ENCODE data around the gene ADRA2B. TPM values are rescaled to one million over a fixed set of nuclear protein-coding genes. Genes with fewer than 3 reads are reported as not detected.
"Not testable (repeated sequence)": the region's sequence is repeated elsewhere in the genome, so short reads cannot be mapped to it uniquely, and the experiment has no call there.

ADRA2B gene
- polyA plus RNA-seq (ENCODE audit: insufficient read length in 10 of 10) = 1 to 10 TPM; 1.9 to 3.8 (median 3.0) TPM
- long read RNA-seq, donor 1, partial matches to known transcripts = 0 of 2 reads
- long read RNA-seq, donor 1, other reads (novel, unspliced or antisense) = 0 of 2 reads
- long read RNA-seq, donor 2 = 0 reads
- long read RNA-seq, donor 3 = 0 reads
- long read RNA-seq, donor 4 = 0 reads
- long read RNA-seq, donor 5, transcript ADRA2B-201 (1 exons, 3,371 nt) = major isoform, 5 of 5 reads
- long read RNA-seq, donor 5, partial matches to known transcripts = 0 of 5 reads
- long read RNA-seq, donor 5, other reads (novel, unspliced or antisense) = 0 of 5 reads
- long read RNA-seq, donor 6, partial matches to known transcripts = 0 of 3 reads
- long read RNA-seq, donor 6, other reads (novel, unspliced or antisense) = 0 of 3 reads
- long read RNA-seq, donor 7 = 0 reads
- long read RNA-seq, donor 8, partial matches to known transcripts = 0 of 4 reads
- long read RNA-seq, donor 8, other reads (novel, unspliced or antisense) = 0 of 4 reads
- long read RNA-seq, donor 9 = 0 reads

DNA sequence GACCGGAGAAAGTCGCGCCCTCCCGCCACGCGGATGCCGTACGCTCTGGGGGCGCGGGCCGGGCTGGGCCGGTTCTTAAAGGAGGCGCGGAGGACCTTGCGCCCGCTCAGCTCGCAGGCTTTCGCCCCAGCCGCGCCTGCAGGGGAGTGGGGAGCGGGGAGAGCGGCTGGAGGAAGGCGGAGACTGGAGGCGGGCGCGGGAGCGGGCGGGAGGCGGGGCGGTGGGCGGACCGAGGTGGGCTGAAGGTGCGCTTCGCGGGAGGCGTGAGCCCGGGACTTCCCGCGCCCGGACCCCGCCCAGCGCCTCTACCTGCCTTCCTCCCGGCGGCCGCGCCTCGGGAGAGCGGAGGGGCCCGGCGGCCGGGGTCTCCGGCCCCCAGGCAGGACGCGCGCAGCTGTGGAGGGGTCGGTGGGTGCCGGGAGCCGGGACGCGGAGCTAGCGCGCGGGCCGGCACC is at the start of gene ADRA2B:
ADRA2B (minus strand) TSS at position 148 of the 455 bp plus-strand sequence. CDS start 422 bp downstream, outside the sequence.
- DNase-seq = peak in 2 of 3 donors; percentile 59 to 86

DNA sequence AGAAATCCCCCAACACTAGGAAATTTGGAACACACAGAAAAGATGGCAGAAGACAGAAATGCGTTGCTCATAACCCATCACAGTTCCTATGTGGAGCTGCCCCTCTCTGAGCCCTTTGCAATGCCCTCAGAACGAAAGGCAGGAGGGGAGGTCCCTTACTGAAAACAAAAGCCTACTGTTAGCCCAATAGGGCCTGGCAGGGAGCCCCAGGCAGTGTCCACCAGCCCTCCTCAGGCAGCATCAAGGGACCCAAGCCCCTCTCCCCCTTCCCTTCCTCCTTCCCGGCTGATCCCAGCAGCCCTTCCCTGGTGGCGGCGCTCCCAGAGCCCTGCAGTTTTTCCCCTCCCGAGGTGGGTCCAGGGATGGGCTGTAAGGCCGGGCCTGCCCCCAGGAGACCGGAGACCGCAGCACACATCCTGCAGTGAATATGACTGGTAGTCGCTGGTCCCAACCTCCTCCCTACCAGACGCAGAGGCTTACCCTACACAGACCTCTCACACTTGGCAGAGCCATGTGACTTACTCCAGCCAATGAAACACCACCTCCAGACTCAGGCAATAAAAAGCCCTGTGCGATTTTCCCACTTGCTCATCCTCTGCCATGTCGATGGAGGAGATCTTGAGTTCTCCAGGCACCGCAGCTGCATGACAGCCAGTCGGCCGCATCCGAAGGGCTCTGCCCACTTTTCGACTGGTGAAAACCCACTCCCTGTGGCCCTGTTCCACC is 48.3 kb upstream of the ADRA2B start:
- DNase-seq = no peak

DNA sequence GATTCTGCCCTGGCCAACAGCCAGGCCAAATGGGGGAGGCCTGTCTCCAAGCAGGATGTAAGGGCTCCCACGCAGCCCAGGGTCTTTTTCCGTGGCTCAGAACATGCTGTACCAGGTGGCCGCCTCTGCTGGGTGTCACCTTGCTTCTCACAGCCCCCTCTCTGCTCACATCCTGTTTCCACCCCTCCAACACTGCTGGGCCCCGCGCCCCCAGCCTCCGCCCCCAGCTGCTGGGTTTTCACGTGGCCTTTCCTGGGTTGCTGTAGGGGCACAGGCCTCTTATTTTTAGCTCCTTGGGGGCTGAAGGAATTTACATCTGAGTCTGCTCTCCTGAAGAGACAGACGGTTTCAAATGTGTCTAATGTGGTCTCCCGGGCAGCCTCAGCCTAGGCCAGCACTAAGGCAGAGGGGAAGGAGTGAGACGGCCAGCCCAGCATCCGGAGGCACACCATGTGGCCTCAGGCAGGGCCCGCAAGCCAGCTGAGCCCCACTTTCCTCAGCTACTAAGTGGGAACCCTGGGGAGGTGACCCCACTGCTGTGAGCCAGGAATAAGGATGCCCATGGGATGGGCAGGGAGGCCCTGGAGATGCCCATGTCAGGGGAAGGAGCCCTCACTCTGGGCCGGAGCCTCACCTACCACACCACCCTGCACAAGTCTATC is 47.5 kb upstream of the ADRA2B start:
- DNase-seq = peak in 1 of 3 donors; percentile 62

DNA sequence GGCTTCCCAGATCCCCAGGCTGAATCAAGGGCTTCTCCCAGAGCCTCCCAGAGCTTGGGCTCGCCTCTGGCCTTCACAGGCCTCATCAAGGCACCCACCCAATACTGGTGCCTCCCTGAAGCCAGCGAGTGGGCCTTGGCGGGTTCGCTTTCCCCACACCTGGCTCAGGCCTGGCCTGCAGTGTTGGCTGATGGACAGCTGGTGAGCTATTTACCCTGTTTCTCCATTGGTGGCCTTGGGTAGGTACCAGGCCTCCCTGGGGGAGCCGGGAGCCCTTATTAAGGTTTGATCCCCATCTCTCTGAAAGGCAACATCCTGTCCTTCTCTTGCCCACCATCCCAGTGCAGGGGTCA is 47.0 kb upstream of the ADRA2B start:
- no peak for DNase-seq

DNA sequence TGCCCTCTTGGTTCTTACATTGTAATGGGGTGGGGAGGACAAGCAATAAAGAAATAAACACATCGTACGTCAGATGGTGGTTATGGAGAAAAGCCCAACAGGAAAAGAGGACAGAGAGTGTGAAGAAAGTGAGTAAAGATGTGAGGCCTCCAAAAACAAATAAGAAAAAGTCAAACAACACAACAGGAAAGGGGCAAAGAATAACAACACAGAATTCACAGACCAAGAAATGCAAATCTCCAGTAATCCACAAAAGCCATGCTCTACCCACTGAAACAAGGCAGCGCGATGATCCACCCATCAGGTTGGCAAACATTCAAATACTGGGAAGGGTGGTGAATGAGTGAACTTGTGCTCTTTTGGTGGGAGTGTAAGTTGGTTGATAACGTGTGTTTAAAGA is 45.5 kb upstream of the ADRA2B start:
- no peak for DNase-seq

DNA sequence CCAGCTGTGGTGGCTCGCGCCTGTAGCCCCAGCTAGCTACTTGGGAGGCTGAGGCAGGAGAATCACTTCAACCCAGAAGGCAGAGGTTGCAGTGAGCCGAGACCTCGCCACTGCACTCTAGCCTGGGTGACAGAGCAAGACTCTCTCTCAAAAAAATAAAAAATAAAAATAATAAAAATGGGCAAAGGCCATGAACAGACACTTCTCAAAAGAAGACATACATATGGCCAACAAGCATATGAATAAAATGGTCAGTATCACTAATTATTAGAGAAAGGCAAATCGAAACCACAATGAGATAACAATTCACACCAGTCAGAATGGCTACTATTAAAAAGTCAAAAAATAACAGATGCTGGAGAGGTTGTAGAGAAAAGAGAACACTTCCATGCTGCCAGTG is 44.0 kb upstream of the ADRA2B start:
- not testable (repeated sequence) for DNase-seq

DNA sequence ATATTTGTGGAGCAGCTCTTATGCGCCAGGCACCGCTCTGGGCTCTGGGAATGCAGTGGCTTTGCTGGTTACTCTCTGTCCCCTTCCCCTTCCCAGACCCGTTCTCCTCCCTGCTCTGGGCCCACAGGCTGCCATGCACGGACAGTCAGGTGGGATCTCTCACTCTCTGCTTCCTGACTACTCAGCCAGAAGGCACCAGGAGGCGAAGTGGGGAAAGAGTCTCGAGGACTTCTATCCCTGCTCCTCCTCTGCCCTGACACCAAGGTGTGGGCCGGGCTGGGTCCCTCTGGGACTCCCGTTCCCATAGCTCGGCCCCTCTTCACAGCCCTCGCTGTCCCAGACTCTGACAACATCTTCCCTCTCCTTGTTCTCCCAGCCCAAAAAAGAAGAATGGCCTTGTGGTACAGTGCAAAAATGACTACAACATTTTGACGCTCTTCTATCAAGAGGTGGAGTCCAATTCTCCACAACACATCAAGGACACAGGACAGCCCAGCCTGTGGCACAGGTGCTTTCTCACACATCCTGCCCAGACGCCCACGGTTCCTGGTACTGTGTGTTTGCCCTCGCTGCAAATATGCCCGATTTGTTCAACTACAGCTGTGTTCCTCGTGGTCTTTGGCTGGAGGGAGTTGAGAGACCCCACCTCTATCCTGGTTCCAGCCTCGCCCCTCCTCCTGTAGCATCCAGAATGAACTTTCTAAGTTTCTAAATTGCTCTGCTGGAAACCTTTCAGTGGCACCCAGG is 42.9 kb upstream of the ADRA2B start:
- DNase-seq = no peak

DNA sequence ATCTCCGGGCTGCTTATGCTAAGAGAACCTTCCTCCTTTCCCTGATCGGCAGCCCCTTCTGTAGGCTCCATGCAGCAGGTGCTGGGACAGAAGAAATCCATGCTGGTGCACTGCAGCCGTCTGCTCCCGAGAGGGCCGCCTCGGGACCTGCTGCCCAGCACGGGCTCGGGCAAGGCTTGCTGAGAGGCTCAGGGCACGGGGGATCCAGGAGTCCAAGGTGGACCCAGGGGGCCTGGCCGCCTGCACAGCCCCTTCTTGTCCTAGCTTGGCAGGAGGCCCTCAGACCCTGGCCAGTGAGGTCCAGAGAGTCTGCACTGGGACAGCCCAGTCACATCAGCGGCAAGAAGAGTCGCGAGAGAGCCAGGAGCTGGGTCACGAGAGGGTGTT is 42.2 kb upstream of the ADRA2B start:
- DNase-seq = no peak

DNA sequence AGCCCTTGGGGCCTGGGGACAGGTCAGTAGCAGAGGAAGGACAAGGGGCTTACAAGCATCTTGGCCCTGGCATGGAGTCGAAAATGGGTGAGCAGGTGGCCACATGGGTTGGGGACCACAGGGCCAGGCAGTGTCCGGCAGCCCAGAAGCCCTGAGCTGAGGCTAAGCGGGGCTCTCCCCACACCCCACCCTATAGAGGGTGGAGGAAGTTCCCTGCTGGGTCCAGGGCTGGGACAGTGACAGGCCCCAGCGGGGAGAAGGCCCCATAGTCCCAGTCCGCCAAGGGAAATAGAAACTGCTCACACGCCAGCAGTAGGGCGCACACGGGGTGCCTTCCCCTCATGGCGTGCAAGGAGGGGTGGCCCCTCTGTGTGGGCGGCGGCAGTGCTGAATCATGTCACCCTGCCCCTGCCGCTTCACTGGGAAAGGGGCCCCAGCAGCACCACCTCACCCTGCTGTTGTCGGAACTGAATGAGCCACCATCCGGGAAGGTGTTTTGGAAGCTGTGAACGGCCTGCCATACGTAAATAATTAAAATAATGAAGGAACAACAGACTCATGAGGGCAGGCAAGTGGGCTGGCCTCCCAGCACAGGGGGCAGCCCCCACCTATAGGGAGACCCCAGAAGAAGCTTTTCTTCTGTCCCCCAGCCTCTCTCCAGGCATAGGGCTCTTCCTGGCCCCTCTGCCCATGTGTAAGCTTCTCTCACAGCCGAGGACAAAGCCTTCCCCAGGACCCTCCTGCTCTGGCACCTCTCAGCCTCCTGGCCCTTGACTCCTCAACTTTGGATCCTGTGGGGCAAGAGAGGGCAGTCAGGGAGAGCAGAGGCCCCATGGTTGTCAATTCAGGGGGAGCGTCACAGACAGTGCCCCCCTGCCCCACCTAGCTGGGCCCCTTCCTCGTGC is 41.5 kb upstream of the ADRA2B start:
- no peak for DNase-seq

DNA sequence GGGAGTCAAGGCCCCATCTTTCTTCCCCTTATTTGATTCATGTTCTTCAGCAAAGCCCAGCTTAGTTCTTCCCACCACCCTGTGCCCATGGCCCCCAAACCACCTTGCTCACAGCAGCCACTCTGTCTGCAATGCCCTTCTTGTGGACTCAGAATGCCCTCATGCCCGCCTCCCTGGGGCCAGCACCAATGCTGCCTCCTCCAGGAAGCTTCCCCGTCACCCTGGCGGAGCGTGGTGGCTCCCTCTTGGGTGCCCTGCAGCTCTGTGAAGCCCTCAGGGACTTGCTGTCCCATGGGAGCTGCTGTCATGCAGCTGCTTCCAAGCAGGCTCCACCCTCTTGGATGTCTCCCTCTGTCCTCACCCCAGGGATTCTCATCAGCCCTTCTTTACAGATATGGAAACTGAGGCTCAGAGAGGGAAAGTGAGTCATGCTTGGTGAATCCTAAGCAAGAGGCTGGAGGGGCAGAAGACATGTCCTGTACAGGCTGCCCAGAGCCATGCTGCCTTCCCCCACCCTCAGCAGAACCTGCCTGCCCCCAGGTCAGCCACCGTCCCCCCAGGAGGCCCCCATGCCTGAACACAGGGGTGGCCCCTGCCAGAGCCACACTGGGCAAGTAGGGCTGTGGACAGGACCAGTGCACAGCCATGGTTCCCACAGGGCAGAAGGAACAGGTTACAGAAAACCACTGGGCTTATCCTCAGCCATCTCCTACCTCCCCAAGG is 40.7 kb upstream of the ADRA2B start:
- DNase-seq = no peak

DNA sequence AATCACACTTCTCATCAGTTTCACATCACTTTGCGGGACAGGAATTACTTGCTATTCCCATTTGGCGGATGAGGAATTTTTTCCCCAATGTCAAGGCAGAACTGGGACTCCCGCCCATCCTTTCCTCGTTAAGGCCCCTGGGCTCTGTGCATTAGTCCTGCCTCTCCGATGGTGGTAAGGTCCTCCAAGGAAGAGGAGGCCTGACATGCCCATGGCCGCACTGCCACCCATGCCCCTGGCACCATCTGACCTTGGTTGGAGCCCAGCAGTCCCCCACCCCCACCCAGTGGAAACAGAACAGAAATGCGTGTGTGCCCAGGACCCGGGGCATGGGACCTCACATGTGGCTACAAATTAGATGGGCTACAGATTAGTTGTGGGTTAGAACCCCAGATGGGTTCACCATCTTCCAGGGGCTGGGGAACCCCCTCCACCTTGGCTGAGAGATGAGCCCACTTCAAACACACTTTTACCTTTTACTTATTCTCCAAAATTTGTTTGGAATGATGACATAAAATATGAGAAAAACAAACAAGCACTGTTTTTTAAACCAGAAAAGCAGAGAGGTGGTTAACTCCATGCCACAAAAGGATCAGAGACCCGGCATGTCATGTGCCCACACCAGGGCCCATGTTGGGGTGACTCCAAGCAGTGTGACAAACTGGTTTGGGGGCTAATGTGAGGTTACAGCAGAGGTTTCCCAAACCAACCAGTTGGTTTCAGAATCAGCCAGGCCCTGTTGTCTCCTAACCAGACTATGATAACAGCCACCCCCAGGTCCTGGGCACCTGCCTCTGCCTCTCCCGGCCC is 39.8 kb upstream of the ADRA2B start:
- DNase-seq = no peak

DNA sequence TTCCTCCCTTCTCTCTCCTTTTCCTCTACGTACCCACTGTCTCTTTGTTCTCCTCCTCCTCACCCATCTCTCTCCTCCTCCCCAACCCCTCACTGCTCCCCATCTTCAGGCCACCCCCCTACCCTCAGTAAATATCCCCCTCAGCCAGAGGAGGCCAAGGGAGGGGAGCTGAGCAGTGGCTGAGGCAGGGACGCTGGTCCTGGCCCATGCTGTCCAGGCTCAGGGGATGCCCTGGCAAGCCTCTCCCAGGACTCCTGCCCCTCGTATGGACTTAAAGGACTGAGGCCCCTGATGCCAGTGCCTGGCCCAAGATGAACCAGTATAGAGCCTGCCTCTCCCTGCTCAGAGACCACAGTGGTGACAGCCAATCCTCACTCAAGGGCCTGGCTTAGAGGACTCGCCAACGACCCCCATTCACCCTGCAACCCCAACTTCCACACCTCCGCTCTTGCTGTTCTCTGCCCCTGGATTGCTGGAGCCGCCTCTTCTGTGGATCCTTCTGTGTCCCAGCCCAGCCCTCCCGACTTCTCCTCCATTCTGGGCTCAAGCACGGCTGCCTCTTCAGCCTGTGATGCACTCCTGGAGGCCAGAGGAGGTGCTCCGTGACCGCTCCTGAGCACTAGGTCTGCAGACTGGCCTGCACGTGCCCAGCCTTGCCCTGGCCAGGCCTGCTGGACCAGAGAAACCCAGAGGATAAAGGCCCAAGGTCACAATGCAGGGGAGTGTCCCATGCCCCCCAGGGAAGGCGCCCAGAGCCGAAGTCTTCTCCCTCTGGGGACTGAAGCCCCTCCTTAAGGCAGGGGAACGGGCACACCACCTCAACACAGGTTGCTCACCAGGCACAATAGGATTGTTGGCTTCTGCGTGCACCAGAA is 38.4 kb upstream of the ADRA2B start:
- DNase-seq = no peak

DNA sequence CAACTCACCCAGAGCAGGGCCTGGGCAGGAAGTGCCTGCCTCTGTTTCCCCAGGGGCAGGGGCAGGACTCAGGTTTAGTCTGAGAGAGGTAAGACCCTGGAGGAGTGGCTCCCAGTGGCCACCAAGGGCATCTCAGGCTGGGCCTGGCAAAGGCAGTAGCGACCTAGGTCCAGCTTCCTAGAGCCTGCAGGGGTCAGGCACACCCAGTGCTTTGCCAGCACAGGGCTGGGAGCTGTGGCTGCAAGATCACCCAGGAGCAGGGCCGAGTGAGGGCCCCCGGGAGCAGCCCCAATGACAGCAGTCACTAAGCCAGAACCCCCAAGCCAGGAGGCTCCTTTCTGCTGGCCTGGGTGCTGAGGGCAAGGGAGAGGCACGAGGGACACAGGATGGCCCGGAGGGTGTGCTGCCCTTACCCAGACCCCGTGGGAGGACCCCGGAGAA is 37.6 kb upstream of the ADRA2B start:
- DNase-seq = no peak

DNA sequence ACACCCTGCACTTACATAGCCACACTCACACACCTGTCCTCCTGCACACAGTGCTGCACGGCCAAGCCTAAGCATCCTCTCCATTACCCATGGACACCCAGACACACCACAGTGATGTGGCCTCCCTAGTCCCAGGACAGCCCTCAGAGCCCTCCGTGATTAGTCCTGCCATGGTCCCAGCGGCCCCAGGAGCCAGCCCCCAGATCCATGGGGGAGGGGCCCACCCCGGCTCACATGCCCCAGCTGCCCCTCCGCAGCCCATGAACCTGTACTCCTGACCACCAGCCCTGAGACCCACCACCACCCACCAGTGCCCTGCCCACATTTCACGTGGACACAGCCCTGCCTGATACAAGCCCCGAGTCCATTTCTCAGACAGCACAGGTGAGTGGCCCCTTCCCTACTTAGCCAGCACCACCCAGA is 36.9 kb upstream of the ADRA2B start:
- DNase-seq = no peak

DNA sequence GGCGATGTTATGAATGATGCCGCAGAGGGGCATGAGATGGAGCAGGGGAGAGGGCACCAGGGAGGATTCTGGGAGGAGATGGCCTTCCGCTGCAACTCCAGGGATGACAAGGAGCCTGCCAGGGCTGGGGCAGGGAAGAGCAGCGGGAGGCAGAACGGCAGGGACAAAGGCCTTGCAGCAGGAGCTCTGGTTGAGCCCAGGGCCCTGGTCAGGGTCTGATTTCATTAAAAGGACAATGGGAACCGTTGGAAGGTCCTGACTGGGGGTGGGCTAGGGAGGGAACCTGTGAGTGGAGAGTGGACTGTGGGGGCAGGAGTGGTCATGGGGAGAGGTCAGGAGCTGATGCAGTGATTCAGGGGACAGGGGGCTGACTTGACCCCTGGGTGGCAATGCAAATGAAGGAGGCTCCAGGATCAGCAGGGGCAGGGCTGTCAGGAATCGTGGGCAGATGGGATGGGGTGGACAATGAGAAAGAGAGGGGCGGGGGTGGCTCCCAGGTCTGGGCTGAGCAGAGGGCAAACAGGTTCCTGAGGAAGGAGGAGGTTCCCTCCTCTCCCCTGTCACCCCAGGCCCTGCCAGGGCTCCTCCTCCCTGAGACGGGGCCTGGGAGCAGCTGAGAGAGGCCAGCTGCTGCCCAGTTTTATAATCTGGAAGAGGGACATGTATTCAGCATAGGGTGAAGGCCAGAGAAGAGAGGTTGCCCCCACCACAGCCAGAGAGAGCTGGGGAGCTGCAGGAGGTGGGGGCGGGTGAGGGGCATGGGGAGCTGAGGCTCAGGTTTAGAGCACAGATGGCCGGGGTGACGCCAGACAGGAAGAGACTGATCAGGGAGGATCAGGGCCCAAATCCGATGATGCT is 36.2 kb upstream of the ADRA2B start:
- DNase-seq = no peak

DNA sequence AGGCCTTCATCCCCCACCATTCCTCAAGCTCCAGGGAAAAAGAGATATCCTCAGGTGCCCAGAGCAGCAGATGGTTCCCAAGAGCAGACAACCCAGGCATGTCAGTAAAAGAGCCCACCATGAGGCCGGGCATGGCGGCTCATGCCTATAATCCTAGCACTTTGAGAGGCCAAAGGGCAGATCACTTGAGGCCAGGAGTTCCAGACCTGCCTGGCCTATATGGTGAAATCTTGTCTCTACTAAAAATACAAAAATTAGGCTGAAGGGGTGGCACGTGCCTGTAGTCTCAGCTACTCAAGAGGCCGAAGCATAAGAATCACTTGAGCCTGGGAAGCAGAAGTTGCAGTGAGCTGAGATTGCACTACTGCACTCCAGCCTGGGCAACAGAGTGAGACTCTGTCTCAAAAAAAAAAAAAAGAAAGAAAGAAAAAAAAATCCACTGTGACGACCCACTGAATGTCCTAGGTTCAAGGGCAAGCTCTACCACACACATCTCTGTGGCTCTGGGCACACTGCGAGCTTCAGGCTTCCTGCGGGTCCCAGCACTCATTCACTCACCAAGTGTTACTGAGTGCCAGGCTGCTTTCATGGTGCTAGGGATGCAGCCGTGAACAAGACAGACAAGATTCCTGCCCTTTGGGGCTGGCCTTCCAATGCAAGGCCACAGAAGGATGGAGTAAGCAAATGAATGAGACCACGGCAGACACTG is 35.4 kb upstream of the ADRA2B start:
- DNase-seq = no peak
